Transverse colon (tissue), 4 donors: ENCODE measurements around the gene SSU72. TPM values are rescaled to one million over a fixed set of nuclear protein-coding genes. Genes with fewer than 3 reads are reported as not detected.

Experiments used
- DNase-seq: peaks from one replicate; pipeline ENCODE4 v3.0.0-alpha.2; 2019
- H3K27ac ChIP-seq, 4 donors: fragments of 200-600 bp; sonication (generic); 2 replicates each; pipeline ENCODE4 v1.5.1; 2016 to 2018; ENCODE audit warnings: inconsistent platforms in 4 of 4
- H3K27me3 ChIP-seq: fragments of 200-600 bp; sonication (generic); 2 replicates; pipeline ENCODE4 v1.5.1; 2017; ENCODE audit warnings: inconsistent platforms
- H3K36me3 ChIP-seq, 4 donors: fragments of 200-600 bp; sonication (generic); 2 replicates each; pipeline ENCODE4 v1.5.1; 2017 to 2019; ENCODE audit warnings: inconsistent platforms in 4 of 4
- H3K4me1 ChIP-seq, 4 donors: fragments of 200-600 bp; sonication (generic); 2 replicates each; pipeline ENCODE4 v1.5.1; 2017 to 2020; ENCODE audit warnings: inconsistent platforms in 4 of 4
- H3K4me3 ChIP-seq, 4 donors: fragments of 200-600 bp; sonication (generic); 1 replicate in 1 of 4; 2 replicates in 3 of 4; pipeline versions ENCODE4 v1.5.1 to v1.6.1; 2017 to 2019; ENCODE audit warnings: inconsistent platforms in 4 of 4
- H3K9me3 ChIP-seq, 2 donors: fragments of 200-600 bp; sonication (generic); 2 replicates each; pipeline ENCODE4 v1.5.1; 2017 to 2019; ENCODE audit warnings: inconsistent platforms in 2 of 2
- EP300 ChIP-seq: sonication (generic); formaldehyde crosslinking; IDR thresholded peaks from one replicate; pipeline ENCODE4 v1.6.1; 2017; ENCODE audit warnings: antibody characterized with exemption, low read depth
- POLR2A ChIP-seq: fragments of 450-650 bp; IDR thresholded peaks from one replicate; pipeline ENCODE4 v1.6.1; 2016; ENCODE audit warnings: antibody characterized with exemption, mild to moderate bottlenecking, moderate library complexity
- POLR2AphosphoS5 ChIP-seq, 3 donors: sonication (generic); formaldehyde crosslinking; IDR thresholded peaks; one replicate each; pipeline ENCODE4 v1.6.1; 2016; ENCODE audit warnings: antibody characterized with exemption in 3 of 3
- WGBS, 2 donors: methylation state at CpG; one replicate each; pipeline ENCODE4 v1.1.5; 2018; ENCODE audit warnings: low coverage in 1 of 2; 5-methylcytosine and 5-hydroxymethylcytosine counted together
- in situ Hi-C, 4 donors: fragments of 200-750 bp; cut with MboI; loops; one replicate each; pipeline versions ENCODE4 v1.15.0 to v1.15.1; 2017; ENCODE audit warnings: low sequenced_read_pairs in 3 of 4, low pct_ligation_motif_present in 1 of 4, low pct_unique_long_range_greater_than_20kb in 1 of 4
- intact Hi-C: fragments of 100-400 bp; cut with DNase I; formaldehyde crosslinking; loops from one replicate; pipeline ENCODE4 v1.15.1; 2023; ENCODE audit warnings: low total_unique reads
- total RNA-seq, 4 donors: library from RNA; depleted of rRNA; stranded (reverse); fragments of >200 nt; gene quantifications; one replicate each; pipeline ENCODE4 v1.1.0, GENCODE V29; 2016
- TF ChIP-seq, protein P1 (sequence below), 5 experiments: fragments of 200-600 bp in 3 of 5; fragments of 450-650 bp in 2 of 5; sonication (generic) in 3 of 5; IDR thresholded peaks; 1 replicate in 2 of 5; 2 replicates in 3 of 5; pipeline ENCODE4 v1.5.1; 2016 to 2017; ENCODE audit warnings: antibody characterized with exemption in 5 of 5, inconsistent platforms in 3 of 5, mild to moderate bottlenecking in 2 of 5, moderate library complexity in 1 of 5

The SSU72 gene
- total RNA-seq, 4 donors from 2014 or later: 95.0 to 162 (median 136) TPM

DNA sequence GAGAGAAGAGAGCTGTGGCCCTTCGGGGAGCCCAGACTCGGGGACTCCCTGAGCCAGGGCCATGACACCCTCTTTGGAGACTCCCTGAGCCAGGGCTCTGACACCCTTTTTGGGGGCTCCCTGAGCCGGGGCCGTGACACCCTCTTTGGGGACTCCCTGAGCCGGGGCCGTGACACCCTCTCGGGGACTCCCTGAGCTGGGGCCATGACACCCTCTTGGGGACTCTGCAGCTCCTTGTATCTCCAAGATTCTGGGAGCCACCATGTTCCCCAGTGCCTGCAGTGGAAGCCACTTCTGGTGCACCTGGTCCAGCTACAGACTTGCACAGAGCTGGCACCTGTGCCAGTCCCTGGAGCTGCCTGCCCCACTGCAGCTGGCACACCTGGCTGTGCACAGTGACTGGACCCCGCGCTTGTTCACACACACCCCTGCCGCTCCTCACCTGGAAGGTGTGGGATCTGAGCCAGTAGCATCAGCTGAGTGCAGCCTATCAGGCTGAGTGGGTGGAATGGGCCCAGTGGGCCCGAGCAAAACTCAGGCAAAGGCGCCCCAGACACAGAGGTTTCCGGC lies 3.8 kb upstream of the SSU72 start:
- no peak overlapping the region for H3K27ac ChIP-seq
- no peak for TF ChIP-seq EP300
- TF ChIP-seq, protein P1, sequence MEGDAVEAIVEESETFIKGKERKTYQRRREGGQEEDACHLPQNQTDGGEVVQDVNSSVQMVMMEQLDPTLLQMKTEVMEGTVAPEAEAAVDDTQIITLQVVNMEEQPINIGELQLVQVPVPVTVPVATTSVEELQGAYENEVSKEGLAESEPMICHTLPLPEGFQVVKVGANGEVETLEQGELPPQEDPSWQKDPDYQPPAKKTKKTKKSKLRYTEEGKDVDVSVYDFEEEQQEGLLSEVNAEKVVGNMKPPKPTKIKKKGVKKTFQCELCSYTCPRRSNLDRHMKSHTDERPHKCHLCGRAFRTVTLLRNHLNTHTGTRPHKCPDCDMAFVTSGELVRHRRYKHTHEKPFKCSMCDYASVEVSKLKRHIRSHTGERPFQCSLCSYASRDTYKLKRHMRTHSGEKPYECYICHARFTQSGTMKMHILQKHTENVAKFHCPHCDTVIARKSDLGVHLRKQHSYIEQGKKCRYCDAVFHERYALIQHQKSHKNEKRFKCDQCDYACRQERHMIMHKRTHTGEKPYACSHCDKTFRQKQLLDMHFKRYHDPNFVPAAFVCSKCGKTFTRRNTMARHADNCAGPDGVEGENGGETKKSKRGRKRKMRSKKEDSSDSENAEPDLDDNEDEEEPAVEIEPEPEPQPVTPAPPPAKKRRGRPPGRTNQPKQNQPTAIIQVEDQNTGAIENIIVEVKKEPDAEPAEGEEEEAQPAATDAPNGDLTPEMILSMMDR (IDR thresholded peaks at IDR 0.05): no peak
- no peak for TF ChIP-seq POLR2A
- TF ChIP-seq POLR2AphosphoS5 (IDR thresholded peaks at IDR 0.05): no peak
- 80 to 85% methylated on average over 1 to 10 of the region's 13 CpGs for WGBS, 2 donors
- intact Hi-C loops: loop anchor here (5.0 kb wide), 1 partner anchor 239 kb away; no protein-coding TSS in a partner anchor
- H3K9me3 ChIP-seq: no peaks in the 10 kb centered on the region
- in situ Hi-C loops: no loop called here
- H3K27me3 ChIP-seq: peaks cover 38% of the 10 kb centered on the region
- no peak for DNase-seq
- H3K4me1 ChIP-seq: peaks cover 5 to 18% (median 12%) of the 10 kb centered on the region in 4 donors
- H3K36me3 ChIP-seq: no peaks in the 10 kb centered on the region
- H3K4me3 ChIP-seq: no peak overlapping the region

DNA sequence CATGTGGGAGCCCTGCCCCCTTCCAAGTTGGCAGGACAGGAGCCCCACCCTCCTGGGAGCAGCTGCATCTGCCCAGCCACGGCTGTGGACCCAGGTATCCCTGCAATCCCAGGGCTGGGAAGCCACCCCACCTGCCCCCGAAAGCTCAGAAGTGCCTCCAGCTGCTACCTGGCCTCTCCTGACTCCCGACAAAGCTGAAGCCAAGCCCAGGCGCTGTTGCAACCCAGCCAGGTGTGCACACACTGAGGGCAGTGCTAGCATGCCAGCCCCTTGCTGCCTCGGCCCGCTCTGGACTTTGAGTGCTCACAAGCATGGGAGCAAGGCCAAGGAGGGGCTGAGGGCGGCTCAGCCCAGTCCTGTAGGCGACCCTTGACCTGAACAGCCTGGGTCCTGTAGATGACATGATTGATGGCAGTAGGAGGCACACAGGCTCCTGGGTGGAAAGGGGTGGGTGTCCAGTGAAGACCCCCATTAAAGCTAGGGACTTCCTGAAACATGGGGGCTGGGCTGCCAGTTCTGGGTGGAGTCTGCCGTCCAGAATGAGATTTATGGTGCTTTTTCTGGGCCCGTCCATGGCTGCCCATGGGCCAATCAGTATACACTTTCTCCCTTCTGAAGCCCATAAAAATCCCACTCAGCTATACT lies 2.8 kb upstream of the SSU72 start:
- peak; percentile 25 for DNase-seq
- H3K36me3 ChIP-seq: no peaks in the 10 kb centered on the region
- peaks cover 10 to 28% (median 21%) of the 10 kb centered on the region in 4 donors for H3K4me1 ChIP-seq
- H3K9me3 ChIP-seq: no peaks in the 10 kb centered on the region
- in situ Hi-C loops (no loop called here), intact Hi-C loops (loop anchor here (5.0 kb wide), 1 partner anchor 240 kb away; no protein-coding TSS in a partner anchor)
- H3K4me3 ChIP-seq: no peak overlapping the region
- WGBS, 2 donors: 42% methylated on average over 5 of the region's 10 CpGs; no CpG with 5 or more reads in 1 of the 2 donors
- peak overlapping the region in 1 of 4 donors; percentile 18 for H3K27ac ChIP-seq
- peaks cover 29% of the 10 kb centered on the region for H3K27me3 ChIP-seq
- TF ChIP-seq, protein P1 (IDR thresholded peaks at IDR 0.05): no peak
- TF ChIP-seq EP300 (no peak), POLR2A (no peak), POLR2AphosphoS5 (IDR thresholded peaks at IDR 0.05) (no peak)

DNA sequence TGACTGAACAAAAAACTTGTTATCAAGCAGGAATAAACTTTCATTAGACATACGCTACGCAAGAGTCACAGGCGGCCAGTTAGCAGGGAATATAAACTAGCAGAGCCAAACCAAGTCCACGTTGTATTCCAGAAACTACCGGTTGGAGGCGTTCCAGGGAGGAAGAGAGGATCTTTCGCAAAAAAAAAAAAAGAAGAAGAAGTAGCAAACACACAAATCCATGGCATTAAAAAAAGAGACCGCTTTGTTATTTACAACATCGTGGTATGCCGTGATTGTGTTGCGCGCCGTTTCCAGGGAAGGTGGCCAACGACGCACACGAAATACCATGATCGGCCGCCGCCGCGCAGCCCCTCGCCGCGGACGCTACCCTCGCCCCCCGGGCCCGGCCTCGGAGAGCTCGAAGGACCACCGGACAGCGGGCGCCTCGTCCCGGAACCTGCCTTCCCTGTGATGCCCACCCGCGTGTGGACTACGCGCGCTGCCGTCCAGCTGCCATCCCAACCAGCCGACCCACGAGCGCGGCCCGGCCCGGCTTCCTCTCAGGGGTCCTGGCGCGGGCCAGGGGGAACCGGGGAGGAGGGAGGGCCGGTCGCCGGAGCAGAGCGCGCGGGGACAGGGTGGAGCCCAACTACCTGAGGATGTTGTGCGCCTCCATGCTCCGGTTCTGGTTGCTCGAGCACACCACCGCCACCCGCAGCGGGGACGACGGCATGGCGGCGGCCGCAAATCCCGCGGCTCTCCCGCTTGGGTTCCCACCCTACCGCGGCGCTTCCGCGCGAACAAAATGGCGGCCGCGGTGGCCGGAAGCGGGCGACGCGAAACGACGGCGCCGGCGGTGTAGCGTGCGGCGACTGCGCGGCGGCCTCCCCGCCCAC lies 581 bp downstream of the SSU72 start:
- TF ChIP-seq, protein P1 (IDR thresholded peaks at IDR 0.05): peak in 3 of 5 experiments; percentile 16 to 37 (median 32)
- TF ChIP-seq POLR2A (no peak), POLR2AphosphoS5 (IDR thresholded peaks at IDR 0.05) (peak in 1 of 3 donors; percentile 26)
- Histone ChIP-seq H3K27ac (peak overlapping the region; percentile 96 to 99 (median 96)), H3K4me3 (peak overlapping the region; percentile 81 to 96 (median 88)), H3K9me3 (no peaks in the 10 kb centered on the region), H3K4me1 (peaks cover 17 to 36% (median 31%) of the 10 kb centered on the region in 4 donors), H3K36me3 (no peaks in the 10 kb centered on the region), H3K27me3 (no peaks in the 10 kb centered on the region)
- in situ Hi-C loops: no loop called here
- intact Hi-C loops: no loop called here
- WGBS, 2 donors: 0% methylated on average over 47 of the region's 96 CpGs; no CpG with 5 or more reads in 1 of the 2 donors
- DNase-seq: peak; percentile 65

- 89% methylated on average over 7 of the region's 7 CpGs; no CpG with 5 or more reads in 1 of the 2 donors for WGBS, 2 donors
Measured at GRCh38 chr1:1569341-1569740, 5.3 kb downstream of the SSU72 start.

More at GRCh38 chr1:1569341-1569740, 5.3 kb downstream of the SSU72 start:
- Histone ChIP-seq H3K27ac (no peak overlapping the region), H3K36me3 (peaks cover 0 to 10% (median 3%) of the 10 kb centered on the region in 4 donors), H3K9me3 (no peaks in the 10 kb centered on the region), H3K4me1 (peaks cover 12 to 33% (median 22%) of the 10 kb centered on the region in 4 donors), H3K27me3 (no peaks in the 10 kb centered on the region), H3K4me3 (no peak overlapping the region)
- TF ChIP-seq POLR2A (no peak), POLR2AphosphoS5 (IDR thresholded peaks at IDR 0.05) (no peak), EP300 (no peak)
- TF ChIP-seq, protein P1 (IDR thresholded peaks at IDR 0.05): no peak
- intact Hi-C loops: no loop called here
- no peak for DNase-seq
- in situ Hi-C loops: no loop called here
